Colonic mucosa (tissue), 4 donors: ENCODE results near the gene MYL3. TPM values are rescaled to one million over a fixed set of nuclear protein-coding genes. Genes with fewer than 3 reads are reported as not detected.
"Not testable (repeated sequence)": the region's sequence is repeated elsewhere in the genome, so short reads cannot be mapped to it uniquely, and the experiment has no call there.

Experiments used
- DNase-seq: peaks from one replicate; pipeline ENCODE4 v3.0.0-alpha.2; 2020
- H3K27ac ChIP-seq: fragments of 200-600 bp; one replicate; pipeline ENCODE4 v1.8.0; 2021
- H3K27me3 ChIP-seq: fragments of 200-600 bp; one replicate; pipeline ENCODE4 v1.8.0; 2021
- H3K36me3 ChIP-seq: fragments of 200-600 bp; one replicate; pipeline ENCODE4 v1.8.0; 2021
- H3K4me1 ChIP-seq: fragments of 200-600 bp; one replicate; pipeline ENCODE4 v1.8.0; 2021; ENCODE audit warnings: mild to moderate bottlenecking
- H3K4me3 ChIP-seq: fragments of 200-600 bp; one replicate; pipeline ENCODE4 v1.8.0; 2021
- H3K9ac ChIP-seq, 2 donors: one replicate each; pipeline ENCODE4 v1.7.0; 2013; ENCODE audit warnings: control low read depth in 2 of 2, low read depth in 2 of 2, low read length in 2 of 2
- H3K9me3 ChIP-seq: fragments of 200-600 bp; one replicate; pipeline ENCODE4 v1.8.0; 2021
- intact Hi-C: fragments of 100-400 bp; cut with DNase I; formaldehyde crosslinking; loops from one replicate; pipeline ENCODE4 v1.14.1; 2022
- total RNA-seq, 2 donors: library from RNA; stranded (reverse); fragmentation: NEBNext Ultra II Directional in 1 of 2; extraction: Animal tissue kit (Norgen Biotek cat#: 25700) in 1 of 2; gene quantifications; one replicate each; pipeline ENCODE4 v1.2.1, GENCODE V29; 2021
- TF ChIP-seq, protein P1 (sequence below): fragments of 200-600 bp; IDR thresholded peaks from one replicate; pipeline ENCODE4 v1.8.0; 2022; ENCODE audit warnings: antibody characterized with exemption, mild to moderate bottlenecking
- donor health status: healthy.
- donor health status: DM: no; HTN: no; CAD: no.
- donor health status: DM: no; HTN: no; CAD: no.

MYL3 gene
- total RNA-seq, result 1 to 10 TPM in 1 of 2 donors, not detected in 1; 1.7 TPM

DNA sequence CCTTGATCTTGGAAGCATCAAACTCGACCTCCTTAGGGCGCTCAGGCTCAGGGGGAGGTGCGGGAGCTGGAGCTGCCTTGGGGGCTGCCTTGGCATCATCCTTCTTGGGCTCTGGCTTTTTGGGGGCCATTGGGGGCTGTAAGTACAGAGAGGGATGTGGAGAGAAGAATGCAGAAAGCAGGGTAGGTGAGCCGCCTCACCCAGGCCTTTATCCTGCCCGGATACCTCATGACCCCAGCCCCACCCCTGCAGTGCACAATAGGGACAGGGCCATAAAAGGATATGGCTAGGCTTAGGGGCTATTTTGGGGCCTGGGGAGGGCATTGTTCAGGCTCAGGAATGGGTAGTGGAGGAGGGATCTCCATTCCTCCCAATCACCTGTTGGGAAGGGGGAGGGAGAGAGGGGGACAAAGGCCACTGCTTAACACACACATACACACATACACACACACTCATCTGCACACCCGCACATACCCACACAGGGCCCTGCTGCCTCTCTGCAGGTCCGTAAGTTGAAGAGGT lies at the start of gene MYL3:
Gene MYL3 (minus strand): TSS at position 184 of the 522 bp plus-strand sequence. CDS start 54 bp downstream, at position 130.
- DNase-seq, result no peak
- H3K9me3 ChIP-seq, result no peaks in the 10 kb centered on the region
- H3K9ac ChIP-seq, result no peak within 1 kb of the TSS
- H3K27me3 ChIP-seq, result no peaks in the 10 kb centered on the region
- TF ChIP-seq, protein P1, sequence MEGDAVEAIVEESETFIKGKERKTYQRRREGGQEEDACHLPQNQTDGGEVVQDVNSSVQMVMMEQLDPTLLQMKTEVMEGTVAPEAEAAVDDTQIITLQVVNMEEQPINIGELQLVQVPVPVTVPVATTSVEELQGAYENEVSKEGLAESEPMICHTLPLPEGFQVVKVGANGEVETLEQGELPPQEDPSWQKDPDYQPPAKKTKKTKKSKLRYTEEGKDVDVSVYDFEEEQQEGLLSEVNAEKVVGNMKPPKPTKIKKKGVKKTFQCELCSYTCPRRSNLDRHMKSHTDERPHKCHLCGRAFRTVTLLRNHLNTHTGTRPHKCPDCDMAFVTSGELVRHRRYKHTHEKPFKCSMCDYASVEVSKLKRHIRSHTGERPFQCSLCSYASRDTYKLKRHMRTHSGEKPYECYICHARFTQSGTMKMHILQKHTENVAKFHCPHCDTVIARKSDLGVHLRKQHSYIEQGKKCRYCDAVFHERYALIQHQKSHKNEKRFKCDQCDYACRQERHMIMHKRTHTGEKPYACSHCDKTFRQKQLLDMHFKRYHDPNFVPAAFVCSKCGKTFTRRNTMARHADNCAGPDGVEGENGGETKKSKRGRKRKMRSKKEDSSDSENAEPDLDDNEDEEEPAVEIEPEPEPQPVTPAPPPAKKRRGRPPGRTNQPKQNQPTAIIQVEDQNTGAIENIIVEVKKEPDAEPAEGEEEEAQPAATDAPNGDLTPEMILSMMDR, result no peak
- H3K4me3 ChIP-seq, result no peak within 1 kb of the TSS
- no peaks in the 10 kb centered on the region for H3K4me1 ChIP-seq
- intact Hi-C loops, result no loop called here
- no peak within 1 kb of the TSS for H3K27ac ChIP-seq
- no peaks in the 10 kb centered on the region for H3K36me3 ChIP-seq

DNA sequence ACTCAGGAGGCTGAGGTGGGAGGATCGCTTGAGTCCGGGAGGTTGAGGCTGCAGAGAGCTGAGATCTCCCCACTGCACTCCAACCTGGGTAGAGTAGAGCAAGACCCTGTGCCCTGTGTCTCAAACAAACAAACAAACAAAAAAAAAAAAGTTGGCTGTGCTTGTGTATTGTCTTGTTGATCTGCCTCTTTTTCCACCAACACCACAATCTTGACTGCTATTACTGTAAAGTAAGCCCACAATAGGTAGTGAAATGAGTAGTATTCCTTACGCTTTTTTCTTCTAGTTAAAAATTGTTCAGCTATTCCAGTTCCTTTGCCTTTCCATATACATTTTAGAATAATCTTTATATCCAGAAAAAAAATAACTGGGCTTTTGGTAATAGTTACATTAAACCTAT lies 49.7 kb upstream of the MYL3 start:
- no peak for DNase-seq
- no peaks in the 10 kb centered on the region for H3K9me3 ChIP-seq

DNA sequence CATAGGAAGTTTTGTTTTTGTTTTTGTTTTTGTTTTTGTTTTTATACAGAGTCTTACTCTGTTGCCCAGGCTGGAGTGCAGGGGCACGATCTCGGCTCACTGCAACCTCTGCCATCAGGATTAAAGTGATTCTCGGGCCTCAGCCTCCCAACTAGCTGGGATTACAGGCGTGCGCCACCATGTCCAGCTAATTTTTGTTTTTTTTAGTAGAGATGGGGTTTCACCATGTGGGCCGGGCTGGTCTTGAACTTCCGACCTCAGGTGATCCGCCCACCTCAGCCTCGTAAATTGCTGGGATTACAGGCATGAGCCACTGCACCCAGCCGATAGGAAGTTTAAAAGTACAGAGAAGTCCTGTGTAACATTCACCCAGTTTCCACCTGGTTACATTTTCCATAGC lies 47.7 kb upstream of the MYL3 start:
- H3K36me3 ChIP-seq, H3K9ac ChIP-seq, H3K4me1 ChIP-seq, H3K27me3 ChIP-seq, H3K27ac ChIP-seq, DNase-seq, intact Hi-C loops, H3K4me3 ChIP-seq, H3K9me3 ChIP-seq: not testable (repeated sequence)

More for the DNA sequence above, 49.7 kb upstream of the MYL3 start:
- H3K4me3 ChIP-seq, result no peak overlapping the region
- intact Hi-C loops, result no loop called here
- TF ChIP-seq, protein P1, result no peak
- H3K27me3 ChIP-seq, result no peaks in the 10 kb centered on the region
- H3K9ac ChIP-seq, result no peak overlapping the region
- peaks cover 8% of the 10 kb centered on the region for H3K4me1 ChIP-seq
- H3K36me3 ChIP-seq, result peaks cover 6% of the 10 kb centered on the region
- H3K27ac ChIP-seq, result no peak overlapping the region

DNA sequence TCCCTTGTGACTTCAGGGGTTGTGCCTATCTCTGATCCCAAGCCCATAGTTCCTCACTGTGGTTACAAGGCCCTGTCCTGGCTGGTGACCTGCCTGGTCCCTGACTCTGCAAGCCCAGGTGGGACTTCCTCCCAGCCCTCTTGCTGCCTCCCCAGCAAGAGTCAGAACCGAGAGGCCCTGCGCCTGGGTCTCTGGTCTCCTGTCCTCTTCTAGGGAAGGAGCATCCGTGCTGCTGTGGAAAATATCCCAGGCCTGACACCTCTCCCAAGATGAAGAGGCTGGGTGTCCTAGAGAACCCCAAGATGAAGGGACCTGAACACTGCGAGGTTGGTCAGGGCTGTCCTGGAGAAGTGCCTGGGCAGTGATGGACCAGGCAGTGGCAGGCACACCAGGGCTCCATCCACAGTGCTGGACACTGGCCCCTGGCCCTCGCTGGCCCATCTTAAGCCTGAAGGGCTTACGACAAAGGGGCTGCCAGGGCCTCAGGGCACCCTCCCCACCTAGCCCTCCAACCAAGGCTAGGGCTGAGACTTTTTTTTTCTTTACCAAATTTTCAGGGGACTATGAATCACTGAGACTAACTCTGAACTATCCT lies 47.0 kb upstream of the MYL3 start:
- TF ChIP-seq, protein P1, result no peak
- intact Hi-C loops, result no loop called here
- H3K4me3 ChIP-seq, result no peak overlapping the region
- no peaks in the 10 kb centered on the region for H3K36me3 ChIP-seq
- no peak for DNase-seq
- no peak overlapping the region for H3K27ac ChIP-seq
- no peak overlapping the region for H3K9ac ChIP-seq
- peaks cover 8% of the 10 kb centered on the region for H3K4me1 ChIP-seq
- H3K9me3 ChIP-seq, result no peaks in the 10 kb centered on the region
- H3K27me3 ChIP-seq, result no peaks in the 10 kb centered on the region

DNA sequence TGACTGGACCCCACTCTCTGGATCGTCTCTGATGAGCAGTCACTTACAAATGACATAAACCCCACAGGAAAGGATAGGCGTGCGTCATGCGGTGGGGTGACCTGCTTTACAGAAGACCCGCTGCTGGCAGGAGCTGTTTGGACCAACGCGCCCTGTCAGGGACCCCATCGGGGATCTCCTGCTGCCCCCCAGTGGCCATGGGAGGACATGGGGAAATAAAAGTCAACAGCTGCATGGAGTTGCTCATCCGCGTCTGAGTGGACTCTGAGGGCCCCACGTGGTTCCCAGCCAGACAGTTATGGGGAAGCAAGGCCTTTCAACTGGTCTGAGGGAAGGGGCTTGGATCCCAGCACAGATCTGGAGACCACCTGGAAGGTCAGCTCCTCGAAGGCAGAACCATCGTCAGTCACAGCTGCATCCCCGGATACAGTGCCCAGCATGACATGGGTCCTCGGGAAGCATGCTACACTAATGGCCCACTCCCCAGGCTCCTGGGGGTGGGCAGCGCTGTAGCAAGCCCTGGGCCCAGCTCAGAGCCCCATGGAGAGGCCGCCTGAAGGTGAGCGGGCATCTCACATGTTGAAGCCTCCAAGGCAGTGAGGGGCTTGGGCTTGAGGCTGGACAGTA lies 46.4 kb upstream of the MYL3 start:
- Histone ChIP-seq H3K9ac (peak overlapping the region in 1 of 2 donors; percentile 29), H3K4me1 (peaks cover 8% of the 10 kb centered on the region), H3K36me3 (no peaks in the 10 kb centered on the region), H3K27me3 (no peaks in the 10 kb centered on the region), H3K4me3 (no peak overlapping the region), H3K27ac (no peak overlapping the region), H3K9me3 (no peaks in the 10 kb centered on the region)
- TF ChIP-seq, protein P1, result peak; percentile 80
- peak; percentile 85 for DNase-seq
- intact Hi-C loops, result loop anchor here (5.0 kb wide), 1 partner anchor 42 kb away; no protein-coding TSS in a partner anchor
